NOMO-1 treated with DMSO at 0.1 percent for 48 hours (cell line): ENCODE measurements around the gene MAGEB17.
"Not testable (repeated sequence)": the region's sequence is repeated elsewhere in the genome, so short reads cannot be mapped to it uniquely, and the experiment has no call there.

Source experiments
- DNase-seq: peaks from one replicate; lab custom pipeline; 2025; ENCODE audit not compliant: unreplicated experiment; lab: John Stamatoyannopoulos, UW

Gene MAGEB17

DNA sequence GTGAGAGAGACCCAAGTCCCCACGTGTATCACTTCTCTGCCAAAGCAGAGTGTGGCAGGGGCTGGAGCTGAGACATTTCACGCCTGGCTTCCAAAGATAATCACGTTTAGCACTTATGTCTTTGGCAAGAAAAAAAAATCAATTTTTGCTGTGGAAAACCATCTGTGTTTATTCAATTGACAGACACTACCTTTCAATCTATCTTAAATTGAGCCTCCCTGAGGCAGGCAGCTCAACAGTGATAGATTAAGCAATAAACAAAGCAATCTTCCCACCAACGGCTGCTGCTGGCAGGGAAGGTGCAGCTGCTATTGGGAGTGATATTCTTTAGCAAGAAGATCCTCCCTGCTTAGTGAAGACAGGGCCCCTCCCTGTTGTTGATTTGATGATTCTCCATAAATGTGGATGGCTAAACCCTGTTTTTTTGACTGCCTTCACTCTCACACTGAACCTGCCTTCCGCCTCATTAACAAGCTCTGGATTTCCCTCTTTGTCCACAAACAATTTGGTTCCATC, 11.6 kb upstream of the MAGEB17 start:
- DNase-seq, result peak; percentile 10

DNA sequence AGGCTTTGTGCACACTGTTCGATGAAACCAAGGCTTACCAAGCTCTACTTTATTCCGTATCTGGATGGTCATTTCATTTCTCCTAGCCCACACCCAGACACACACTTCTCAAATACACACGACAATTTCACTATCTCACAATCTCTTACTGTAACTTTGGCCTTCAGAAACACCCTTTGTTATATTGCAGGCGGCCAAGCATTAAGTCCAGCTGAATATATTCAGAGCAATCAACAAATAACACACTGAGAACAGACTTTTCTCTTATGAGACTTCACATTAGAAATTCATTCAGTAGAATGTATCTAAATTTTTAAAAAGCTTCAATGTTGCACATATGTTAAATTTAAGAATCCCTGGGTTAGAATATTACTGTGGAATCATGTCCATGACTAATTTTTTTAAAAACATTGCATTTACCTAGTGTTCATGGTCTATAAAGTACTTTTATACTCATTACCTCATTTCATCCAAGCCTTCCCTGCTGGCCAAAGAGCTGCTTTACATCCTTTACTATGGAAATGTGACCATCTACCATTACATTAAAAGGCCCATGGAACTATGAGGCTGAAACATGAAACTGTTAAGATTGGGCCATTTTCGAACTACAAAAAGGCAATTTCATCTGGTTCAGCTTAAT, 10.5 kb upstream of the MAGEB17 start:
- DNase-seq, result no peak

DNA sequence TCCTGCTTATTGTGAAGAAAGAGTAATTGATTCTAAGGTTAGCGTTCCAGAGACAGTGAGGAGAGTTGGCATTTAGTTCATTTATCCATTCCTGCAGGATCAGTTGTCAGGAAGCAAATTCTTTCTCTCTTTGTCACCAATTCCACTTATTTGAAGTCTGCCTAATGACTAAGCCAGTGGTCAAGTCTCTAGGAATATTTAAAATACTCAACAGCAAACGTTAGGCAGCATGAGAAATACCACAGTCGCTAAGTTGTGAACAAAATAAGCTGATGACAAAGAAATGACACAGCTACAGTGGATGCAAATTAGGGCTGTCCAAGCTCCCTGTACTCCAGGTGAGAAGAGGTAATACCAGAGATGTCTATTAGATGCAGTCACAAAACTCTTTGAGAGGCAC, 6.6 kb upstream of the MAGEB17 start:
- no peak for DNase-seq

DNA sequence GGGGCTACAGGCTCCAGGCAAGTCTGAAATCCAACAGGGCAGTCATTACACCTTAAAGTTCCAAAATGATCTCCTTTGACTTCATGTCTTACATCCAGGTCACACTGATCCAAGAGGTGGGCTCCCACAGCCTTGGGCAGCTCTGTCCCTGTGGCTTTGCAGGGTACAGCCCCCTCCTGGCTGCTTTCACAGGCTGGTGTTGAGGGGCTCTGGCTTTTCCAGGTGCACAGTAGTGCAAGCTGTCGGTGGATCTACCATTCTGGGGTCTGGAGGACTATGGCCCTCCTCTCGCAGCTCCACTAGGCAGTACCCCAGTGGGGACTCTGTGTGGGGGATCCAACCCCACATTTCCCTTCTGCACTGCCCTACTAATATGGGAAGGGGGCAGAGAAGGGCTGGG, 6.1 kb upstream of the MAGEB17 start:
- not testable (repeated sequence) for DNase-seq

DNA sequence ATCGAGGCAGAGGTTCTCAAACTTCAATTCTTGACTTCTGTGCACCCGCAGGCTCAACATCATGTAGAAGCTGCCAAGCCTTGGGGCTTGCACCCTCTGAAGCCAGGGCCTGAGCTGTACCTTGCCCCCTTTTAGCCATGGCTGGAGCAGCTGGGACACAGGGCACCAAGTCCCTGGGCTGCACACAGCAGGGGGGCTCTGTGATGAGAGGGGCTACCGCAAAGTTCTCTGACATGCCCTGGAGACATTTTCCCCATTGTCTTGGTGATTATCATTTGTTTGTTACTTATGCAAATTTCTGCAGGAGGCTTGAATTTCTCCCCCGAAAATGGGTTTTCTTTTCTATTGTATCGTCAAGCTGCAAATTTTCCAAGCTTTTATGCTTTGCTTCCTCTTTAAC, 4.9 kb upstream of the MAGEB17 start:
- DNase-seq, result no peak

DNA sequence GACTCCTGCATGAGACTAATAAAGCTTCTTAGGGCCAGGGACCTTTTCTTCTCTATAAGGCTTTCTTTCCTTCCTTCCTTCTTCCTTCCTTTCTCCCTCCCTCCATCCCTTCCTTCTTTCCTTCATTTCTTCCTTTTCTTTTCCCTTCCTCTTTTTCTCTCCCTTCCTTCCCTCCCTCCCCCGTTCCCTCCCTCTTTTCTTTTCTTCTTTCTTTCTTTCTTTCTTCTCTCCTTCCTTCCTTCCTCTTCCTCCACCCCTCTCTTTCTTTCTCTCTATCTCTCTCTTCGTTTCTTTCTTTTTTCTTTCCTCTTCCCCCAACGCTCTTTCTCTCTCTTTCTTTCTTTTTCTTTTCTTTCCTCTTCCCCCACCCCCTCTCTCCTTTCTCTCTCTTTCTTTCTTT, 2.5 kb upstream of the MAGEB17 start:
- no peak for DNase-seq

DNA sequence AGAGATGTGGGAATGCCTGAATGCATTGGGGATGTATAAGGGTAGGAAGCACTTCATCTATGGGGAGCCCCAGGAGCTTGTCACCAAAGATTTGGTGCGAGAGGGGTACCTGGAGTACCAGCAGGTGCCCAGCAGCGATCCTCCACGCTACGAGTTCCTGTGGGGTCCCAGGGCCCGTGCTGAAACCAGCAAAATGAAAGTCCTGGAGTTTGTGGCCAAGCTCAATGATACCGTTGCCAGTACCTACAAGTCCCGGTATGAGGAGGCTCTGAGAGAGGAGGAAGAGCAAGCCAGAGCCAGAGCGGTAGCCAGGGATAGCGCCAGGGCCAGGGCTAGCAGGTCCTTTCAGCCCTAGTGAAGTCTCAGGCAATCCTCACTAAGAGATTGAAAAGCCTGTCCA, 3.8 kb downstream of the MAGEB17 start:
- no peak for DNase-seq

DNA sequence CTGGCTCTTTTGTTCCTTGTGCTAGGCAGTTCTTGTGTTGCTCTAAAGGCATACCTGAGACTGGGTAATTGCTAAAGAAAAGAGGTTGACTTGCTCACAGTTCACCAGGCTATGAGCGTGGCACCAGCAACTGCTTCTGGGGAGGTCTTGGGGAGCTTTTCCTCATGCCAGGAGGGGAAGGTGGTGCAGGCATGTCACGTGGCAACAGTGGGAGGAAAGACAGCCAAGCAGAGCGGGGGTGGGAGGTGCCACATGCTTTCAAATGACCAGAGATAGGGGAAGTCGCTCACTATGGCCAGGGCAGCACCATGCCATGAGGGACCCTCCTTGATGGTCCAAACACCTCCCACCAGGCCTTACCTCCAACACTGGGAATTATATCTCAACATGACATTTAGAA, 4.7 kb downstream of the MAGEB17 start:
- no peak for DNase-seq

DNA sequence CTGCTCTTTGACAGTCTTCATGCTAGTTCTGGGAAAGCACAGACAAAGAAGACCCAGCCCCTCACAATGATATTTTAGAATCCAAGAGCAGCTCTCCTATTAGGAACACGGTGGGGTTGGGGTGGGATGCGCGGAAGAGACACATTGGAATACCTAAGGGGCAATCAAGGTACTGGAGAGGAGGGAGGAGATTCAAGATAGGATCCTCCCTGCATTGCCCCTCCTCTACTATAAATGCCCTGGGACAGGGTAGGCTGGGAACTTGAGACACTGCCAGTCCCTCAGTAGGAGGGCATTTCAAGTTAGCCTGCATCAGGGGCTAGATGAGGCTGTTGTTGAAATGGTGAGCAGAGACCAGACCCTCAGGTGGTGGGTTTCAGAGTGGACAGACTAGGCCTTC, 5.1 kb downstream of the MAGEB17 start:
- DNase-seq, result no peak

DNA sequence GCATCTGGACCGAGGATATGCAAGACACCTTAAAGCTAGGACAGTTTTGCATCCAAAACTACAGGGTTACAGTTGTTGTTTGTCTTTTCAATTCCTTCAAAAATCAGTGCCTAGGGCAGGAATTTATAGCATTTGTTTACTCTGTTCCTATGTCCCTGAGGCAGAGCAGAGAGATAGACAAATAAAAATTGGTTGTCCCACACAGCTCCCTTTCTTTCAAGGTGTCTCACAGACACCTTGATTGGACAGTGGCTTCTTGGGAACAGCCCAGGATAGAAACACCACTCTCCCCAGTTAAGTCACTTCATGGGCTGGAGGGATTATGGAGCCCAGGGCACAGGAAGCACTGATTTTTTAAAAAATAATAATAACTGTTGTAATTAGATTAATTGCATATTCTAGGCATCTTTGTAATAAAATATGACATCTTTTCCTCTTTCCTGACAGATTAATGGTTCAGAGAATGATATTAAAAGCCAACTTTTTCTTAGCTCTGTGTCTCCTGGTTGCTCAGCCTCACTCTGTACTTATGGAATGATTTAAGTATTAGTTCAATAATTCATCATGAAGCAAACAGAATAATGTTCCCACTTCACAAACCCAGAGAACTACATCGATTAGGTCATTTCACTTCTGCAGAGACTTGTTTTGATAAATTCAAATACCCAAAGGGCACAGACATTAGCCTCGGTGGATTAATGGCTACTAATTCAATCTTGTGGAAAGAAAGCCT, 8.2 kb downstream of the MAGEB17 start:
- DNase-seq, result no peak

DNA sequence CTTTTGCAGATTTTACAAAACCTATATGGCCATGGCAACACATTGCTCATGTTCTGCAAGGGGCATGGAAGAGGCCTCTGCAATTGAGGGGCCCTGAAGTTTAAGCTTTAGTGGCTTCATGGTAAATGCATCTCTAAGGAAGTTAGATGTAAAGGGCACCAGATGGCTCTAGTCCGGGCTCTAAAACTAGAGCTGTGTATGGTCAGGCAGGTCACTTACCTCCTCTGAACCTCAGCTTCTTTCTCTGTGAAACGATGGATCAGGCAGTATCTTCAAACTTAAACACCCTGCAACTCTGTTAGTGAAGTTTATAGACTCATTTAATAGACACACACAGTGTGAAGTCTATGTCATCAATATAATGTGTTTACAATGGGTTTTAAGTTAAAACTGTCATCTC, 10.0 kb downstream of the MAGEB17 start:
- peak; percentile 21 for DNase-seq

DNA sequence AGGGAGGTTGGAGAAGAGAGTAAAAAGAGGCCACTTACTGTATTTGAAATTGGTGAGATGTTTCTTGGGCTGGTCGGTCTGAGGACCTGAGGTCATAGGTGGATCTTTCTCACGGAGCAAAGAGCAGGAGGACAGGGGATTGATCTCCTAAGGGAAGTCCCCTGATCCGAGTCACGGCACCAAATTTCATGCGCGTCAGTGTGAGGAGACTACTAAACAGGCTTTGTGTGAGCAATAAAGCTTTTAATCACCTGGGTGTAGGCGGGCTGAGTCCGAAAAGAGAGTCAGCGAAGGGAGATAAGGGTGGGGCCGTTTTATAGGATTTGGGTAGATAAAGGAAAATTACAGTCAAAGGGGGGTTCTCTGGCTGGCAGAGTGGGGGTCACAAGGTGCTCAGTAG, 16.6 kb downstream of the MAGEB17 start:
- DNase-seq, result not testable (repeated sequence)

DNA sequence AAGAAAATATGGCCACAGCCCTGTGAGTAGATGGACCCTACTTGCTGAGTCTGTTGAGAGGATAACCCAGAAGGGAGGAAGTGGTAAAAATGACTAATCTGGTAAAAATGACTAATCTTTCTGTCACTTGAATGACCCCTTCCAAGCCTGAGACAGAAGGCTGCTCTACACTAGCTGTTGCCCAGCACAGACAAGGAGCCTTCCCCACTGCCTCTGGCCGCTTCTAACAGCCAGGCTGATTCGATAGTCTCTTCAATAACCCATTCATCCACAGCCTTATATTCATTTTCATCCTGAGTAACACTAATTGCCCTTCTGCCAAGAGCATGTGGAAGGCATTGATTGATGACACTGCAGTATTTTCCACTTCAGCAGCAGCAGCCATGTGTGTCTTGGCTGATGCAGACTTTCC, 18.4 kb downstream of the MAGEB17 start:
- DNase-seq, result peak; percentile 94

DNA sequence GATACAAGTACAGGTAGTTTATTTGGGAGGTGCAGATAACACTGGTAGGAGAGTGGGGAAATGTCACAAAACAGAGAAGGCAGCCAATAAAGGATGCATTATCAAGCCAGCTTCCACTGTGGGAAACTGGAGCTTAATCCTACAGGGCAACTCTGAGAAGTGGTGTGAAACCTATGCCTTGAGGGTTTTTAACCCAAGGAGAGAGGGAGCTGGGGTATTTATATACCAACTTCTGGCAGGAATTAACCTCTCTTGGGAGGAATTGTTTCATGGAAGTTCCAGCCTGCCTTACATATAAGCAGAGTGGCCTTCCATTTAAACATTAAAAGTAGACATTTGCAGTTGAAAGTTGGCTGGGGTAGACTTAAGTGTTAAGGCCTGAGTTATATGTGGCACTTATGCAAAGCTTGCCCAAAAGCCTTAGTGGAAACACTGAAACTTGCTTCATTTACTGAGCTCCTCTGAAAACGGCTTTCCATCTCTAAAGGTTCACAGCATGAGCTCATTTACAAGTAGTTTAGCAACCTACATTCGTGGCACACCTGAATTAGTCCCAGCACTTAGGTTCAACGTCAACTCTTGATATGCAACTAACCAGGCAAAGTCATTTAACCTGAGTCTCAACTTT, 19.2 kb downstream of the MAGEB17 start:
- DNase-seq, result no peak

DNA sequence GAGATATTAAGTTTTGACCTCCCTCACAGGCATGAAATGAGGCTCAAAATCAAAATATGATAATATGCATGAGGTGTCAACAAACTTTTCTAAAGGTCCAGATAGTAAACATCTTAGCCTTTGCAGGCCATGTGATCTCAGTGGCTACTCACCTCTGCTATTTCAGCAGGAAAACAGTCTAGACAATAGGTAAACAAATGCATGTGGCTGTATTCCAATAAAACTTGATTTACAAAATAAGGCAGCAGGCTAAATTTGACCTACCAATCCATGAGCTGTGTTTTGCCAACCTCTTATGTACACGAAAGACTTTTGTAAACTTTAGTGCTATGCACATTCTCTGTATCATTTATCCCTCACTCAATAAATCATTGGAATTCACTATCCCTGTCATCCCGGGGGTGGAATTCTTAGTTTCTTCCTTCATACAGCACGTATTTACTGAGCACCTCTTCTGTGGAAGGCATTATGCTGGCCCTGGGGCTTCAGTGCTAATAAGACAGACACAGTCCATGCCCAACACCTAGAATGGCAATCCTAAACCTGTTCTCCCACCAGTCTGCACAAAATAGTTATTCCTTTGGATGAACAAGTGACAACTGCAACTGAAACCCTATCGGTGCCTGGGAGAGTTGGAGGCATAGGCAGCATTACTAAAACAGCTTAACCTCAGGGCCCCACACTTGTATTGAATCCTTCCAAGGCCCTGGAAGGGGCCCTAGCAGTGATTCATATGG, 19.9 kb downstream of the MAGEB17 start:
- no peak for DNase-seq

DNA sequence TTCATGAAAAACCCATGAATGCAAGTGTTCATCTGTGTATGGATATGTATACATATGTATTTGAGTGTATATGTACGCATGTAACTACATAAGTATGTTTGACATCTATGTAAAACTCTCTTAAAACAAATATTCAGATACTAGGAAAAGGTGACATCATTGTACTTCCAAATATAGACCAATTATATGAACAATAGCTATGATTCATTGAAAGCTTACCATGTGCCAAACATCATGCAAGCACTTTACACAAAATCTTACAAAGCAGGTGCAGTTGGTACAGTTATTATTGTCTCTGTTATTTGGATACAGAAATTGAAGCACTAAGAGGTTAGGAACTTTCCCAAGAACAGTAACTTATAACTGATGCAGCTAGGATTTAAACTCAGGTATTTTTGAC, 21.4 kb downstream of the MAGEB17 start:
- DNase-seq, result no peak

DNA sequence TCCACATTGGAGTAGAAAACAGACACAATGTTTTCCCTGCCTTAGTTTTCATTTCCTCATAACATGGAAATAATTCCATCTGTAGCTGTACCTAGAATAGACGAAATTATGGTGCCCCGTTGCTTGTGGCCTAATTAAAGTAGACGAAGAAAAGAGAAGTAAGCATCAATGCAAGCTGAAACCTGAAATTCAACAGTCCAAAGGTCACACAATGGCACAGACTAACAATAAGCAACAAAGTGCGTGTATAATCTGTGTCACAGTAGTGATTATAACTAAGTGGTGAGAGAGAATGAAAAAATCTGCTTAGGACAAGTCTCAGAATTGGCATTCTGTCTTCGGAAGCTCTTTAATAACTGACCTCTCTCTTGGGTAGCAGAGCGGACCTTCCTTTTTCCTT, 24.3 kb downstream of the MAGEB17 start:
- peak; percentile 89 for DNase-seq

DNA sequence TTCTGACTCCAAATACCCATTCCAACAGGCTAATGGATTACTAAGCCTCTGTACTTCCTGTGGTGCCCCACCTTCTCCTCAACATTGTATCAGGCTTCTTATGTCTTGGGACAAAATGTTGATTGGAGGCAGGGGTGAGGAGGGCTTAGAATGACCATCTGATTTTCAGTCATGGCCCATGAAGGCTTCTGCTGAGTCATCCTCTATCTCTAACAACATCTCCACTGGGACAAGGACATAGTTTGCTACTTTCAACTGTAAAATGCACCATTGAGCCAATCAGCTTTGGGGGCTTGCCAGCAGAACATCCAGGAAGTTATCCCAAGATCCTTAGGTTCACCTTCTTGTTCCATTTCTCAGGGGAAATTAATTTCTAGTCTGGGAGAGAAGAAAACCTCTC, 29.5 kb downstream of the MAGEB17 start:
- no peak for DNase-seq

DNA sequence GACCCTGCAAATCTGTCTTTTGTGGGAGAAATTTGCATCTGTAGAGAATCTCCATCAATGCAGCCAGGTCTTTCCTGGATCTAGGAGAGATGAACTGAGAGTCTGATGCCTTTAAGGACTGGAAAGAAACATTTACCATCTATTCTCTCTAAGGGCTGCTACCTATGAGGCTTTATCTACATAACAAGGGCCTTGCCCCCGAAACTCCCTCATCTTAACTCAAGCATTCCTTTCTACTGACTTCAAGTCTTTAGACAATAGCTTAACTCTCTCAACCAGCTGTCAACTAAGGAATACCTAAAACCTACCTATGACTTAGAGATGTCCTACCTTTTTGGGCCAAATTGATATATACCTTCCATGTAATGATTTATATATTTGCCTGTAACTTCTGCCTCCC, 32.1 kb downstream of the MAGEB17 start:
- DNase-seq, result no peak

DNA sequence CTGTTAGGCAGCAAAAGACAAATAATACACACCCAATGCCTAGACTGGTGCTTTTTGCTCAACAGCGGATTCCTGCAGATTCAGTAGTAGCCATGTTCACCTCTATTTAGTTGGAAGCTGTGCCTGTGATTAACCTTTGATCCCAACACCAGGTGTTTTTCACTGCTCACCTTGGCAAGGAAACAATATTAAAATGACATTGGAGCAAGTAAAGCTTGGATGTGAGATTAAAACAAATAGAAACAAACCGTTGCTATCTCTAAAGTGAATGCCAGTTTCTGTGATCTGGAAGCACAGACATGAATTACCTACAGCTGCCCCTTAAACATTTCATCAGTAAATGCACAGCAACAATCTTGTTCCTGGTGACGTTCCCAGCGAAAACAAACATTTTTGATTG, 35.7 kb downstream of the MAGEB17 start:
- DNase-seq, result no peak

DNA sequence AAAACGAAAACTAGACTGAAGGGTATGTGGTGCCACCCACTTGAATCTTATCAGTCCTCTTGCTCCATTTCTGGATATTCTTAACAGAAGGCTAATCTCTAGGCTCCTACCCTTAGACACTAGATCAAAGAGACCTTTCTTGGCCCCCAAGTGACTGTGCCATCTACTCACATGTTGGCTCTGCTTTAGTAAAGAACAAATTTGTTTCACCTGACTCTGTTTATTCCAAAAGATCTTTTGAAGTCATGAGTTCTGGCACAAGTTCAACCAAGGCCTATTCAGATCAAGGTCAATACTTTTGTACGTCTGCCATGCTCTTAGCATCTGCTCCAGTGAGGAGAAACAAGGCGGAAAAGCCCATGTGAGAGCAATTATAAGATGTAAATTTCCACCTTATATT, 37.3 kb downstream of the MAGEB17 start:
- no peak for DNase-seq

DNA sequence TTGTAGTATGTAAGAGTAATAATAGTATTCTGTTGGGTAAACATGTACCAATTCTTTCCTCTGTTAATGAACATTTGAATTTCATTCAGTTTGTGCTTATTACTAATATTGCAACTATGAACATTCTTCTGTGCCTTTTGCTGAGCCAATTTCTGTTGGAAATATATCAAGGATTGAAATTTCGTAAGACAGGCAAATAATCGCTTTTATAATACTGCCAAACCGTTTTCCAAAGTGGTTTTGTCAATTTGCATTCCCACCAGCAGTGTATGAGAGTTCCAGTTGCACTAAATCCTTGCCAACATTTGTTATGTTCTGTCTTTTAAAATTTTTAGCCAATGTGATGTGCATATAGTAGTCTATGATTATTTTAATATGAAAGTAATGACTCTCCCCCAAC, 38.6 kb downstream of the MAGEB17 start:
- no peak for DNase-seq
